IMR-90 (cell line): ENCODE results near the gene TTLL8.

Experiments
- CTCF ChIP-seq: conservative IDR thresholded peaks from 2 replicates; pipeline ENCODE4 v1.5.1; 2012; ENCODE audit warnings: mild to moderate bottlenecking, low read depth, low read length, improper control_type of control experiment
- ELK1 ChIP-seq: fragments of 150-350 bp; IDR thresholded peaks from 2 replicates; pipeline ENCODE4 v1.6.1; 2016; ENCODE audit warnings: low read depth, mild to moderate bottlenecking, low read length, moderate library complexity, borderline replicate concordance
- FOS ChIP-seq: fragments of 150-350 bp; IDR thresholded peaks from 2 replicates; pipeline ENCODE4 v1.6.1; 2016; ENCODE audit warnings: low read depth, low read length
- MAFK ChIP-seq: IDR thresholded peaks from 2 replicates; pipeline ENCODE4 v1.6.1; 2012; ENCODE audit warnings: low read depth, low read length, improper control_type of control experiment
- MAZ ChIP-seq: IDR thresholded peaks from 2 replicates; pipeline ENCODE4 v1.6.1; 2012; ENCODE audit warnings: low read depth, mild to moderate bottlenecking, low read length, improper control_type of control experiment, moderate library complexity, borderline replicate concordance
- MXI1 ChIP-seq: IDR thresholded peaks from 2 replicates; pipeline ENCODE4 v1.6.1; 2012; ENCODE audit warnings: low read depth, mild to moderate bottlenecking, low read length, moderate library complexity, borderline replicate concordance
- NFE2L2 ChIP-seq: fragments of 150-350 bp; IDR thresholded peaks from 2 replicates; pipeline ENCODE4 v1.6.1; 2016; ENCODE audit warnings: low read depth, mild to moderate bottlenecking, low read length
- POLR2A ChIP-seq: IDR thresholded peaks from 2 replicates; pipeline ENCODE4 v1.6.1; 2012; ENCODE audit warnings: mild to moderate bottlenecking, low read depth, low read length
- RAD21 ChIP-seq: IDR thresholded peaks from 2 replicates; pipeline ENCODE4 v1.6.1; 2012; ENCODE audit warnings: low read length, improper control_type of control experiment
- RCOR1 ChIP-seq: IDR thresholded peaks from 2 replicates; pipeline ENCODE4 v1.6.1; 2012; ENCODE audit warnings: mild to moderate bottlenecking, low read length, improper control_type of control experiment; ENCODE audit not compliant: insufficient replicate concordance
- RFX5 ChIP-seq: IDR thresholded peaks from 2 replicates; pipeline ENCODE4 v1.8.0; 2012; ENCODE audit warnings: low read depth, mild to moderate bottlenecking, low read length, moderate library complexity
- SMC3 ChIP-seq: fragments of 150-350 bp; IDR thresholded peaks from 2 replicates; pipeline ENCODE4 v1.6.1; 2016; ENCODE audit warnings: low read depth, mild to moderate bottlenecking, antibody characterized with exemption, low read length, moderate library complexity
- USF2 ChIP-seq: fragments of 150-350 bp; IDR thresholded peaks from 2 replicates; pipeline ENCODE4 v1.6.1; 2017; ENCODE audit warnings: mild to moderate bottlenecking, antibody characterized with exemption, low read length, low read depth

- no peak for TF ChIP-seq CTCF
- TF ChIP-seq RFX5 = no peak
- TF ChIP-seq SMC3 = no peak
- TF ChIP-seq USF2 = no peak
- TF ChIP-seq MAFK = no peak
- TF ChIP-seq POLR2A = no peak
- TF ChIP-seq NFE2L2 = no peak
- TF ChIP-seq MAZ = no peak
- TF ChIP-seq RAD21 = no peak
- TF ChIP-seq RCOR1 = no peak
- TF ChIP-seq MXI1 = no peak
- no peak for TF ChIP-seq ELK1
- no peak for TF ChIP-seq FOS
These were observed 9.3 kb downstream of the TTLL8 start for GRCh38 chr22:50048836-50049235.
